NCI-H345 (cell line): ENCODE results near the gene TMC1.
"Not testable (repeated sequence)": the region's sequence is repeated elsewhere in the genome, so short reads cannot be mapped to it uniquely, and the experiment has no call there.

Source experiments
- DNase-seq: peaks from one replicate; lab custom pipeline; 2025; lab: John Stamatoyannopoulos, UW

TMC1 gene

GRCh38 chr9:72826996-72827949 is 305.9 kb downstream of the TMC1 start:
- no peak for DNase-seq

- DNase-seq = no peak
Observed at GRCh38 chr9:72827950-72828731, 306.7 kb downstream of the TMC1 start.

GRCh38 chr9:72834994-72835393 is 313.6 kb downstream of the TMC1 start:
- no peak for DNase-seq

- no peak for DNase-seq
Observed at GRCh38 chr9:72836790-72837189, 315.4 kb downstream of the TMC1 start.

GRCh38 chr9:72839085-72839484 is 317.7 kb downstream of the TMC1 start:
- DNase-seq = no peak

GRCh38 chr9:72843520-72844439 is 322.4 kb downstream of the TMC1 start:
- DNase-seq = no peak

GRCh38 chr9:72844440-72844768 is 323.0 kb downstream of the TMC1 start:
- DNase-seq = no peak

- not testable (repeated sequence) for DNase-seq
Observed at GRCh38 chr9:72845052-72845451, 323.6 kb downstream of the TMC1 start.

GRCh38 chr9:72850209-72850608 is 328.8 kb downstream of the TMC1 start:
- DNase-seq = not testable (repeated sequence)

GRCh38 chr9:72855321-72855720 is 333.9 kb downstream of the TMC1 start:
- DNase-seq = no peak

GRCh38 chr9:72855890-72856523 is 334.6 kb downstream of the TMC1 start:
- no peak for DNase-seq

- no peak for DNase-seq
Observed at GRCh38 chr9:72856972-72857623, 335.7 kb downstream of the TMC1 start.

- no peak for DNase-seq
Observed at GRCh38 chr9:72857624-72857996, 336.2 kb downstream of the TMC1 start.

- DNase-seq = no peak
Observed at GRCh38 chr9:72858089-72858912, 336.9 kb downstream of the TMC1 start.

GRCh38 chr9:72862788-72863187 is 341.4 kb downstream of the TMC1 start:
- DNase-seq = not testable (repeated sequence)

GRCh38 chr9:72863456-72864094 is 342.2 kb downstream of the TMC1 start:
- no peak for DNase-seq

- no peak for DNase-seq
Observed at GRCh38 chr9:72864327-72864726, 342.9 kb downstream of the TMC1 start.

GRCh38 chr9:72871685-72872084 is 350.3 kb downstream of the TMC1 start:
- DNase-seq = no peak

- DNase-seq = no peak
Observed at GRCh38 chr9:72872718-72873117, 351.3 kb downstream of the TMC1 start.

GRCh38 chr9:72873456-72873855 is 352.0 kb downstream of the TMC1 start:
- DNase-seq = no peak
